ENCODE measurements around the gene TACR2. TPM values are rescaled to one million over a fixed set of nuclear protein-coding genes. Genes with fewer than 3 reads are reported as not detected.

Gene TACR2
- total and polyA plus RNA-seq, 2 of the 13 experiments (the other 11 are each of a cell fraction or from before 2014, with no cell fraction given) = 0.04 TPM; not detected in 1

DNA sequence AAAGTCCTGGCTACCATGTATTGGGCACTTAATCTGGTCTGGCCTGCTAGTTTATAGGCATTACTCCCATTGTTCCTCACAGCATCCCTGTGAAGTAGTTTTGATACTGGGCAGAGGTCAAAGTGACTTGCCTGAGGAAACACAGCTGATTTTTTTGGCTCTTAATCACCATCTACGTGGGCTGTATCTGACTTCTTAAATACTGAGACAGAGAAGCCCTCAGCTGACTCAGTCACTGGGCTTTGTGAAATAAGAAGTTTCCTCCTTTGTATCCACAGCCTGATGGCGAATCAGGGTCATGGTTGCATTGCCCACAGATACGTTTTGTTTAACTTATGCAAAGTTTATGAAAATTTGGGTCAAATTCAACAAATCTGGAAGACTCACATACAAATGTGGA, 13.2 kb downstream of the TACR2 start:
- ATAC-seq = no peak
- in situ Hi-C loops (cut with HindIII; ENCODE audit: extremely low pct_ligation_motif_present, low pct_unique_long_range_greater_than_20kb) = no loop called here
- no TSS peak for BruUV-seq (replicated peaks)
- Histone ChIP-seq H3K27me3 (ENCODE audit: control insufficient read depth in 1 of 2, insufficient read depth in 2 of 2, low read length in 2 of 2) (peaks cover 0 to 15% of the 10 kb centered on the region in 2 experiments; a peak in 1 of 5 replicates), H3K79me2 (ENCODE audit: insufficient read depth, low read length) (no peaks in the 10 kb centered on the region), H3K9me3 (ENCODE audit: low read length) (no peaks in the 10 kb centered on the region), H3K27ac (ENCODE audit: extremely low read length, insufficient read depth, low read length) (no peak overlapping the region), H2AFZ (ENCODE audit: low read length) (no peak overlapping the region), H3K9ac (ENCODE audit: insufficient read depth, low read depth, low read length) (no peak overlapping the region), H4K20me1 (ENCODE audit: insufficient read depth, low read length) (no peaks in the 10 kb centered on the region), H3K36me3 (replicated peaks in 1 of 2; ENCODE audit: control insufficient read depth in 1 of 2, insufficient read depth in 2 of 2, low read length in 2 of 2) (no peaks in the 10 kb centered on the region), H3K4me2 (ENCODE audit: low read depth, low read length) (no peak overlapping the region), H3K4me3 (replicated peaks in 1 of 3; ENCODE audit: insufficient read depth in 1 of 3, low read depth in 2 of 3, low read length in 3 of 3) (no peak overlapping the region), H3K4me1 (ENCODE audit: insufficient read depth, low read length) (peaks cover 8% of the 10 kb centered on the region)
- TF ChIP-seq MIER3 (CRISPR knock-in tag; IDR thresholded peaks at IDR 0.05; ENCODE audit: borderline replicate concordance) (no peak), NR1H2 (CRISPR knock-in tag; IDR thresholded peaks at IDR 0.05; ENCODE audit: borderline replicate concordance, low read depth) (no peak), MIER2 (CRISPR knock-in tag; IDR thresholded peaks at IDR 0.05) (no peak)
- TF ChIP-seq, protein P1, sequence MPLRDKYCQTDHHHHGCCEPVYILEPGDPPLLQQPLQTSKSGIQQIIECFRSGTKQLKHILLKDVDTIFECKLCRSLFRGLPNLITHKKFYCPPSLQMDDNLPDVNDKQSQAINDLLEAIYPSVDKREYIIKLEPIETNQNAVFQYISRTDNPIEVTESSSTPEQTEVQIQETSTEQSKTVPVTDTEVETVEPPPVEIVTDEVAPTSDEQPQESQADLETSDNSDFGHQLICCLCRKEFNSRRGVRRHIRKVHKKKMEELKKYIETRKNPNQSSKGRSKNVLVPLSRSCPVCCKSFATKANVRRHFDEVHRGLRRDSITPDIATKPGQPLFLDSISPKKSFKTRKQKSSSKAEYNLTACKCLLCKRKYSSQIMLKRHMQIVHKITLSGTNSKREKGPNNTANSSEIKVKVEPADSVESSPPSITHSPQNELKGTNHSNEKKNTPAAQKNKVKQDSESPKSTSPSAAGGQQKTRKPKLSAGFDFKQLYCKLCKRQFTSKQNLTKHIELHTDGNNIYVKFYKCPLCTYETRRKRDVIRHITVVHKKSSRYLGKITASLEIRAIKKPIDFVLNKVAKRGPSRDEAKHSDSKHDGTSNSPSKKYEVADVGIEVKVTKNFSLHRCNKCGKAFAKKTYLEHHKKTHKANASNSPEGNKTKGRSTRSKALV (CRISPR knock-in tag; IDR thresholded peaks at IDR 0.05) = no peak
- TF ChIP-seq, protein P2, sequence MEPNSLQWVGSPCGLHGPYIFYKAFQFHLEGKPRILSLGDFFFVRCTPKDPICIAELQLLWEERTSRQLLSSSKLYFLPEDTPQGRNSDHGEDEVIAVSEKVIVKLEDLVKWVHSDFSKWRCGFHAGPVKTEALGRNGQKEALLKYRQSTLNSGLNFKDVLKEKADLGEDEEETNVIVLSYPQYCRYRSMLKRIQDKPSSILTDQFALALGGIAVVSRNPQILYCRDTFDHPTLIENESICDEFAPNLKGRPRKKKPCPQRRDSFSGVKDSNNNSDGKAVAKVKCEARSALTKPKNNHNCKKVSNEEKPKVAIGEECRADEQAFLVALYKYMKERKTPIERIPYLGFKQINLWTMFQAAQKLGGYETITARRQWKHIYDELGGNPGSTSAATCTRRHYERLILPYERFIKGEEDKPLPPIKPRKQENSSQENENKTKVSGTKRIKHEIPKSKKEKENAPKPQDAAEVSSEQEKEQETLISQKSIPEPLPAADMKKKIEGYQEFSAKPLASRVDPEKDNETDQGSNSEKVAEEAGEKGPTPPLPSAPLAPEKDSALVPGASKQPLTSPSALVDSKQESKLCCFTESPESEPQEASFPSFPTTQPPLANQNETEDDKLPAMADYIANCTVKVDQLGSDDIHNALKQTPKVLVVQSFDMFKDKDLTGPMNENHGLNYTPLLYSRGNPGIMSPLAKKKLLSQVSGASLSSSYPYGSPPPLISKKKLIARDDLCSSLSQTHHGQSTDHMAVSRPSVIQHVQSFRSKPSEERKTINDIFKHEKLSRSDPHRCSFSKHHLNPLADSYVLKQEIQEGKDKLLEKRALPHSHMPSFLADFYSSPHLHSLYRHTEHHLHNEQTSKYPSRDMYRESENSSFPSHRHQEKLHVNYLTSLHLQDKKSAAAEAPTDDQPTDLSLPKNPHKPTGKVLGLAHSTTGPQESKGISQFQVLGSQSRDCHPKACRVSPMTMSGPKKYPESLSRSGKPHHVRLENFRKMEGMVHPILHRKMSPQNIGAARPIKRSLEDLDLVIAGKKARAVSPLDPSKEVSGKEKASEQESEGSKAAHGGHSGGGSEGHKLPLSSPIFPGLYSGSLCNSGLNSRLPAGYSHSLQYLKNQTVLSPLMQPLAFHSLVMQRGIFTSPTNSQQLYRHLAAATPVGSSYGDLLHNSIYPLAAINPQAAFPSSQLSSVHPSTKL (CRISPR knock-in tag; IDR thresholded peaks at IDR 0.05) = no peak
- no peak for FAIRE-seq
- DNase-seq (ENCODE audit: low spot score) = no peak
- POLR2A ChIA-PET = no interaction called here
- WGBS (ENCODE audit: low lambda C conversion rate) = 0% methylated on average over 3 of the region's 3 CpGs
- intact Hi-C loops (cut with micrococcal nuclease; ENCODE audit: unreplicated experiment) = no loop called here
- CTCF ChIA-PET (ENCODE audit: low intra/inter-chr PET ratio, low total read pairs) = no interaction called here

All from HepG2 (cell line).